Stimulated activated naive B cell treated with anti-CD40 and anti-IgM and Interleukin-4, amounts not matched to agents 10 μg/mL and 1 μg/mL and 100 μg/mL, for 72 hours (primary cell): ENCODE results near the gene GALNT17.

Experiments
- ATAC-seq, 2 donors: fragments of 150-1000 bp; cut with Tn5 transposase; replicated peaks; 2 replicates each; pipeline ENCODE4 v1.10.0; 2021; ENCODE audit warnings: moderate library complexity in 1 of 2
- DNase-seq: peaks from one replicate; pipeline ENCODE4 v3.0.0; 2021
- H3K27ac Mint-ChIP-seq: one replicate; pipeline ENCODE4 v1.8.0; 2022; ENCODE audit warnings: mild to moderate bottlenecking, mixed read lengths
- H3K27me3 Mint-ChIP-seq, 2 donors: one replicate each; pipeline ENCODE4 v1.8.0; 2022; ENCODE audit warnings: mixed read lengths in 2 of 2
- H3K36me3 Mint-ChIP-seq, 2 donors: one replicate each; pipeline ENCODE4 v1.8.0; 2022; ENCODE audit warnings: mixed read lengths in 2 of 2, mild to moderate bottlenecking in 1 of 2
- H3K4me1 Mint-ChIP-seq, 2 donors: one replicate each; pipeline ENCODE4 v1.8.0; 2022; ENCODE audit warnings: mixed read lengths in 2 of 2, mild to moderate bottlenecking in 1 of 2
- H3K4me3 Mint-ChIP-seq, 2 donors: one replicate each; pipeline ENCODE4 v1.8.0; 2022; ENCODE audit warnings: mild to moderate bottlenecking in 2 of 2, mixed read lengths in 2 of 2, moderate library complexity in 1 of 2
- H3K9me3 Mint-ChIP-seq, 2 donors: one replicate each; pipeline ENCODE4 v1.8.0; 2022; ENCODE audit warnings: mixed read lengths in 2 of 2, mild to moderate bottlenecking in 1 of 2

Gene GALNT17

GRCh38 chr7:71132127-71132376, at the start of gene GALNT17:
Gene GALNT17 (plus strand): TSS chr7:71132144.
- H3K9me3 Mint-ChIP-seq, result peaks cover 3% of the 10 kb centered on the region in 2 donors
- H3K27ac Mint-ChIP-seq, result peak within 1 kb of the TSS; percentile 42
- H3K4me3 Mint-ChIP-seq, result peak within 1 kb of the TSS; percentile 52 to 66
- peaks cover 0 to 2% of the 10 kb centered on the region in 2 donors for H3K4me1 Mint-ChIP-seq
- peaks cover 38 to 45% of the 10 kb centered on the region in 2 donors for H3K27me3 Mint-ChIP-seq
- ATAC-seq (peak; percentile 27 to 41), DNase-seq (no peak)
- H3K36me3 Mint-ChIP-seq, result no peaks in the 10 kb centered on the region

GRCh38 chr7:71095266-71095860, 36.6 kb upstream of the GALNT17 start:
- Mint-ChIP-seq H3K4me3 (no peak overlapping the region), H3K4me1 (no peaks in the 10 kb centered on the region), H3K36me3 (no peaks in the 10 kb centered on the region), H3K27ac (no peak overlapping the region), H3K27me3 (no peaks in the 10 kb centered on the region), H3K9me3 (peaks cover 14 to 20% of the 10 kb centered on the region in 2 donors)
- no peak for DNase-seq
- ATAC-seq, result no peak

- H3K4me1 Mint-ChIP-seq, result no peaks in the 10 kb centered on the region
- H3K36me3 Mint-ChIP-seq, result no peaks in the 10 kb centered on the region
- ATAC-seq, result no peak
- DNase-seq, result no peak
- H3K27me3 Mint-ChIP-seq, result no peaks in the 10 kb centered on the region
- H3K27ac Mint-ChIP-seq, result no peak overlapping the region
- no peak overlapping the region for H3K4me3 Mint-ChIP-seq
- H3K9me3 Mint-ChIP-seq, result peaks cover 10 to 18% of the 10 kb centered on the region in 2 donors
Measured at GRCh38 chr7:71096351-71096750, 35.6 kb upstream of the GALNT17 start.

- no peak for DNase-seq
- Mint-ChIP-seq H3K27me3 (no peaks in the 10 kb centered on the region), H3K4me3 (no peak overlapping the region), H3K4me1 (no peaks in the 10 kb centered on the region), H3K36me3 (no peaks in the 10 kb centered on the region), H3K9me3 (peaks cover 0 to 3% of the 10 kb centered on the region in 2 donors), H3K27ac (no peak overlapping the region)
- no peak for ATAC-seq
Measured at GRCh38 chr7:71106226-71106625, 25.7 kb upstream of the GALNT17 start.

GRCh38 chr7:71112436-71112835, 19.5 kb upstream of the GALNT17 start:
- no peak for DNase-seq
- no peaks in the 10 kb centered on the region for H3K36me3 Mint-ChIP-seq
- H3K27ac Mint-ChIP-seq, result no peak overlapping the region
- H3K4me1 Mint-ChIP-seq, result no peaks in the 10 kb centered on the region
- H3K9me3 Mint-ChIP-seq, result peaks cover 12 to 17% of the 10 kb centered on the region in 2 donors
- no peak overlapping the region for H3K4me3 Mint-ChIP-seq
- no peaks in the 10 kb centered on the region for H3K27me3 Mint-ChIP-seq
- no peak for ATAC-seq

- no peak overlapping the region for H3K4me3 Mint-ChIP-seq
- DNase-seq (no peak), ATAC-seq (no peak)
- no peaks in the 10 kb centered on the region for H3K27me3 Mint-ChIP-seq
- no peaks in the 10 kb centered on the region for H3K4me1 Mint-ChIP-seq
- H3K27ac Mint-ChIP-seq, result no peak overlapping the region
- peaks cover 8 to 9% of the 10 kb centered on the region in 2 donors for H3K9me3 Mint-ChIP-seq
- no peaks in the 10 kb centered on the region for H3K36me3 Mint-ChIP-seq
Measured at GRCh38 chr7:71120096-71120495, 11.8 kb upstream of the GALNT17 start.

GRCh38 chr7:71129126-71129525, 2.8 kb upstream of the GALNT17 start:
- peaks cover 0 to 2% of the 10 kb centered on the region in 2 donors for H3K4me1 Mint-ChIP-seq
- no peak overlapping the region for H3K4me3 Mint-ChIP-seq

GRCh38 chr7:71130031-71130679, 1.8 kb upstream of the GALNT17 start:
- no peak for ATAC-seq
- no peak overlapping the region for H3K27ac Mint-ChIP-seq
- H3K36me3 Mint-ChIP-seq, result no peaks in the 10 kb centered on the region

More at GRCh38 chr7:71129126-71129525, 2.8 kb upstream of the GALNT17 start:
- DNase-seq (no peak), ATAC-seq (no peak)
- Mint-ChIP-seq H3K27ac (no peak overlapping the region), H3K27me3 (peaks cover 35 to 42% of the 10 kb centered on the region in 2 donors), H3K9me3 (peaks cover 3% of the 10 kb centered on the region in 2 donors), H3K36me3 (no peaks in the 10 kb centered on the region)

GRCh38 chr7:71131256-71132126, 453 bp upstream of the GALNT17 start:
- Mint-ChIP-seq H3K9me3 (peaks cover 3% of the 10 kb centered on the region in 2 donors), H3K27me3 (peaks cover 38 to 45% of the 10 kb centered on the region in 2 donors), H3K4me3 (peak overlapping the region; percentile 52 to 66), H3K27ac (no peak overlapping the region), H3K4me1 (peaks cover 0 to 2% of the 10 kb centered on the region in 2 donors), H3K36me3 (no peaks in the 10 kb centered on the region)
- peak; percentile 27 to 47 for ATAC-seq
- no peak for DNase-seq

More at GRCh38 chr7:71130031-71130679, 1.8 kb upstream of the GALNT17 start:
- H3K9me3 Mint-ChIP-seq, result peaks cover 3% of the 10 kb centered on the region in 2 donors
- peaks cover 38 to 45% of the 10 kb centered on the region in 2 donors for H3K27me3 Mint-ChIP-seq
- no peak overlapping the region for H3K4me3 Mint-ChIP-seq
- no peak for DNase-seq
- peaks cover 0 to 2% of the 10 kb centered on the region in 2 donors for H3K4me1 Mint-ChIP-seq

GRCh38 chr7:71132377-71133231, 660 bp downstream of the GALNT17 start:
- DNase-seq (no peak), ATAC-seq (no peak)
- peaks cover 38 to 45% of the 10 kb centered on the region in 2 donors for H3K27me3 Mint-ChIP-seq
- no peak overlapping the region for H3K27ac Mint-ChIP-seq
- H3K9me3 Mint-ChIP-seq, result peaks cover 3% of the 10 kb centered on the region in 2 donors
- H3K36me3 Mint-ChIP-seq, result no peaks in the 10 kb centered on the region
- no peak overlapping the region for H3K4me3 Mint-ChIP-seq
- peaks cover 0 to 2% of the 10 kb centered on the region in 2 donors for H3K4me1 Mint-ChIP-seq

GRCh38 chr7:71133232-71133622, 1.3 kb downstream of the GALNT17 start:
- DNase-seq (no peak), ATAC-seq (no peak)
- H3K36me3 Mint-ChIP-seq, result no peaks in the 10 kb centered on the region
- peaks cover 38 to 45% of the 10 kb centered on the region in 2 donors for H3K27me3 Mint-ChIP-seq
- no peak overlapping the region for H3K27ac Mint-ChIP-seq
- H3K9me3 Mint-ChIP-seq, result peaks cover 3% of the 10 kb centered on the region in 2 donors
- no peak overlapping the region for H3K4me3 Mint-ChIP-seq
- peaks cover 0 to 2% of the 10 kb centered on the region in 2 donors for H3K4me1 Mint-ChIP-seq

- Mint-ChIP-seq H3K27ac (no peak overlapping the region), H3K4me1 (peaks cover 0 to 2% of the 10 kb centered on the region in 2 donors), H3K36me3 (no peaks in the 10 kb centered on the region), H3K9me3 (peaks cover 3% of the 10 kb centered on the region in 2 donors), H3K4me3 (no peak overlapping the region), H3K27me3 (peaks cover 38 to 45% of the 10 kb centered on the region in 2 donors)
- DNase-seq, result no peak
- no peak for ATAC-seq
Measured at GRCh38 chr7:71133856-71134255, 1.9 kb downstream of the GALNT17 start.

- H3K36me3 Mint-ChIP-seq, result no peaks in the 10 kb centered on the region
- ATAC-seq, result no peak
- no peak for DNase-seq
- H3K27me3 Mint-ChIP-seq, result peaks cover 32 to 37% of the 10 kb centered on the region in 2 donors
- no peak overlapping the region for H3K4me3 Mint-ChIP-seq
- peaks cover 0 to 3% of the 10 kb centered on the region in 2 donors for H3K9me3 Mint-ChIP-seq
- H3K27ac Mint-ChIP-seq, result no peak overlapping the region
- H3K4me1 Mint-ChIP-seq, result peaks cover 0 to 2% of the 10 kb centered on the region in 2 donors
Measured at GRCh38 chr7:71135116-71135515, 3.2 kb downstream of the GALNT17 start.

- peaks cover 27 to 33% of the 10 kb centered on the region in 2 donors for H3K27me3 Mint-ChIP-seq
Measured at GRCh38 chr7:71135663-71136062, 3.7 kb downstream of the GALNT17 start.

More at GRCh38 chr7:71135663-71136062, 3.7 kb downstream of the GALNT17 start:
- Mint-ChIP-seq H3K4me3 (no peak overlapping the region), H3K4me1 (peaks cover 0 to 2% of the 10 kb centered on the region in 2 donors), H3K27ac (no peak overlapping the region), H3K9me3 (peaks cover 0 to 3% of the 10 kb centered on the region in 2 donors), H3K36me3 (no peaks in the 10 kb centered on the region)
- DNase-seq (no peak), ATAC-seq (no peak)
